Activated naive CD4-positive, alpha-beta T cell treated with anti-CD3 and anti-CD28 coated beads, Interleukin-2, amount 50 U/mL, for 72 hours (primary cell): ENCODE data around the gene FSD1. TPM values are rescaled to one million over a fixed set of nuclear protein-coding genes. Genes with fewer than 3 reads are reported as not detected.
A peak's percentile ranks its signal among the peaks of the same experiment; 100 is the strongest.

Experiments
- ATAC-seq, 2 donors: fragments of 150-1000 bp; cut with Tn5 transposase; 2 replicates each; pipeline ENCODE4 v1.10.0; 2021; ENCODE audit warnings: mild to moderate bottlenecking in 2 of 2, moderate library complexity in 2 of 2
- DNase-seq, 2 donors: peaks; one replicate each; pipeline ENCODE4 v3.0.0; 2021 to 2022; ENCODE audit warnings: low spot score in 2 of 2
- H3K27ac Mint-ChIP-seq, 2 donors: one replicate each; pipeline ENCODE4 v1.8.0; 2022; ENCODE audit warnings: mild to moderate bottlenecking in 2 of 2, mixed read lengths in 2 of 2
- H3K36me3 Mint-ChIP-seq, 2 donors: one replicate each; pipeline ENCODE4 v1.8.0; 2022; ENCODE audit warnings: mixed read lengths in 2 of 2
- H3K9me3 Mint-ChIP-seq, 2 donors: one replicate each; pipeline ENCODE4 v1.8.0; 2022; ENCODE audit warnings: mixed read lengths in 2 of 2
- total RNA-seq, 2 donors: library from RNA; stranded (reverse); gene quantifications; one replicate each; pipeline ENCODE4 v1.2.3, GENCODE V29; 2022

FSD1 gene
- total RNA-seq, 2 donors from 2014 or later, result 15.3 to 38.0 TPM

GRCh38 chr19:4362101-4362828, 57.9 kb downstream of the FSD1 start:
- Mint-ChIP-seq H3K9me3 (no peaks in the 10 kb centered on the region), H3K27ac (no peak overlapping the region), H3K36me3 (no peaks in the 10 kb centered on the region)
- DNase-seq (no peak), ATAC-seq (no peak)

GRCh38 chr19:4362831-4363545, 58.6 kb downstream of the FSD1 start:
- no peaks in the 10 kb centered on the region for H3K9me3 Mint-ChIP-seq
- ATAC-seq, result no peak
- no peaks in the 10 kb centered on the region for H3K36me3 Mint-ChIP-seq
- H3K27ac Mint-ChIP-seq, result peak overlapping the region in 1 of 2 donors; percentile 81
- DNase-seq, result no peak

GRCh38 chr19:4363571-4364304, 59.3 kb downstream of the FSD1 start:
- DNase-seq, result no peak
- Mint-ChIP-seq H3K9me3 (no peaks in the 10 kb centered on the region), H3K36me3 (no peaks in the 10 kb centered on the region), H3K27ac (peak overlapping the region; percentile 65 to 81)
- no peak for ATAC-seq

DNA sequence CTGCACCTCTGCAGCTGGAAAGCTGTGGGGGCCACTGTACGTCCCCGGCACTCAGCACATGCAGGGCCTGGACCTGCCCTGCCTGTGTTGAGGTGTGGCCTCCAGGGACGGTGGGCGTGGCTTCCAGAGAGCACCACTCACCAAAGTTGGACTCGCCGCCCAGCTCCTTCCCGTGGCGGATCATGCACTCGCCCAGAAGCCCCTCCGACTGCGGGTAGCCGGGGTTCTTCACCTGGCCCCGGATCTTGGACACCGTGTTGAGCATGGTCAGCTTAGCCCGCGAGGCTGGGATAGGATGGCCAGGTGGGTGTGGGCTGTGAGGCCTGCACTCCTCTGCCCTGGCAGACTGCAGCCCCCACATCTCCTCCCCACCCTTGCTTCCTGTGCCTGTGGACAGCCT, 60.9 kb downstream of the FSD1 start:
- no peaks in the 10 kb centered on the region for H3K36me3 Mint-ChIP-seq
- H3K9me3 Mint-ChIP-seq, result no peaks in the 10 kb centered on the region
- DNase-seq (no peak), ATAC-seq (no peak)
- peak overlapping the region in 1 of 2 donors; percentile 32 for H3K27ac Mint-ChIP-seq

- DNase-seq (no peak), ATAC-seq (no peak)
- H3K9me3 Mint-ChIP-seq, result no peaks in the 10 kb centered on the region
- no peaks in the 10 kb centered on the region for H3K36me3 Mint-ChIP-seq
- H3K27ac Mint-ChIP-seq, result peak overlapping the region; percentile 32 to 82
Measured at GRCh38 chr19:4365791-4366665, 61.6 kb downstream of the FSD1 start.

- H3K36me3 Mint-ChIP-seq, result no peaks in the 10 kb centered on the region
- peak overlapping the region; percentile 32 to 82 for H3K27ac Mint-ChIP-seq
- no peak for ATAC-seq
- no peak for DNase-seq
- no peaks in the 10 kb centered on the region for H3K9me3 Mint-ChIP-seq
Measured at GRCh38 chr19:4366666-4367335, 62.4 kb downstream of the FSD1 start.

- DNase-seq (no peak), ATAC-seq (no peak)
- H3K36me3 Mint-ChIP-seq, result no peaks in the 10 kb centered on the region
- peak overlapping the region in 1 of 2 donors; percentile 97 for H3K27ac Mint-ChIP-seq
- no peaks in the 10 kb centered on the region for H3K9me3 Mint-ChIP-seq
Measured at GRCh38 chr19:4367336-4367723, 62.9 kb downstream of the FSD1 start.

DNA sequence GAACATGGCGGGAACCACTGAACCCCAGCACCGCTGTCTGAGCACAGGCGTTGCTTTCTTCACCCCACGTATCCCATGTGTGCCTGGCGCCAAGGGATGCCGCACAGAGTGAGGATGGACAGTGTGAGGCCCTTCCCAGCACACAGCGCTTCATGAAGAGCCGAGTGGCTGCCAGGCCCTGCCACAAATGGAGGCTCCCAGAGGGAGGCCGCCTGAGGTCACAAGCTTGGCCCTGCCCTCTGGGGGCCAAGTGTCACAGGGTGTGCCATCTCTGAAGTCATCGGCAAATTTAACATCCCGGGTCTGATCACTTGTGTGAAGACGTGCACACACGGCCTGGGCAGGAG, 63.4 kb downstream of the FSD1 start:
- Mint-ChIP-seq H3K36me3 (no peaks in the 10 kb centered on the region), H3K9me3 (no peaks in the 10 kb centered on the region), H3K27ac (peak overlapping the region; percentile 55 to 97)
- no peak for ATAC-seq
- DNase-seq, result no peak

DNA sequence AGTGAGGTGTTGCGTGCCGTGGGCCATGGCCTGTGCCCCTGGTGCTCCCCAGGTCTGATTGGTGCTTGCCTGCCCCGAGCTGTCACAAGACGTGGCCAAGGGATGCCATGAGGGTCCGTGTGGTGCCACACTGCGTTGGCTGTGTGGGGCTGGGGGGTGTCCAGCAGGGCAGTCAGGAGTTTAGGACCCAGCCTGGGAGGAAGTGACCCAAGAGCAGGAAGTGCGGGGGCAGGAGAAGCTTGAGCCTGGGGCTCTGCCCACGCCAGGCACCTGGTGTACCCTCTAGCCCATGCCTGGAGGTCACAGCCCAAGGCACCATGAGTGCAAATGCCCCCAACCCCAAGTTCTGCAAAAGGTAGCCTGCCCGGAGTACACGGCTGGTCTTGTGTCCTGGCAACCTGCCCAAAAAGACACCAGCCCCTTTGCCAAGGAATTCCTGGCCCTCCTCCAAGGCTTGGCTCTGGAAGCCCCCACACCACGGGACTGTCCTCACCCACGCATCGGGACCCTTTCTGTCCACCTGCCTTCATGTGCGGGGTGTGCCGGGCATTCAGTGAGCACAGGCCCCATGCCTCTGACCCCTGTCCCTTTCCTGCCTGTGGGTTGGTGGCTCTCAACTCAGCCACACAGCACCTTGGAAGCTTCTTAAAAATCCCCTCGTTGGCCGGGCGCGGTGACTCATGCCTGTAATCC, 63.9 kb downstream of the FSD1 start:
- Mint-ChIP-seq H3K36me3 (no peaks in the 10 kb centered on the region), H3K9me3 (no peaks in the 10 kb centered on the region), H3K27ac (peak overlapping the region; percentile 47 to 97)
- DNase-seq, result no peak
- peak in 1 of 2 donors; percentile 4 for ATAC-seq

DNA sequence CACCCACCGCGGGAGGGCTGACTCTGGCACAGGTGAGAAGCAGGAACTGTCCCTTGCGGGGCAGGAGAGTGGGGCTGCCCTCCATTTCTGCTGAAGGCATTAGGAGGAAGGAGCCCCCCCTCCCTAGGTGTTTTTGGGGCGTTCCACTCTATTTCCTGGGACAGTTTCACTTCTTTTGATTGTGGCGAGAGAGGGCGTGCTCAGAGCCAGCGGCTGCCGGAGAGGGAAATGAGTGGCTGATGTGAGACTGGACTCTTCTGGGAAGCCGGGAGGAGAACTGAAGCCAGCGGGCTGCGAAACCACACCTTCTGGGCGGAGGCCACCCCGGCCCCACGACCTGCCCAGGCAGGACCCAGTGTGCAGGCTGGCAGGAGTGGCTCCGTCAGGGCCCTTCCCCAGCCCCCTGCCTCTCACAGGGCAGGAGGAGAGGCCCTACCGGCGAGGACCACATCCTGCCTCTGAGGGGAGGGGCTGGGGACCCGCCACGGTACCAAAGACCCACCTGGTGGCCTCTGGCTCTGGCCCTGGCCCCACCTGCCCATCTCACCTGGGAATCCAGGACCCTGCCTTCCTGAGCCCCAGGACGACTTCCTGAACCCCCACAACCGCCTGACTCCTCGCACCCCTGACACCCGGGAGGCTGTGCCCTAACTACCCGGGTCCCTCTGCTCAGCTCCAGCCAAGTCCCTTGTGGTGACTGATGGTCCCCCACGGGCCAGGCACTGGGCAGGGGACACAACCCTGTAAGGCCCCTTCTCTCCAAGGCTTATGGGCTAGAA, 64.9 kb downstream of the FSD1 start:
- Mint-ChIP-seq H3K36me3 (no peaks in the 10 kb centered on the region), H3K27ac (peak overlapping the region; percentile 84 to 97), H3K9me3 (no peaks in the 10 kb centered on the region)
- ATAC-seq (peak; percentile 77 to 84), DNase-seq (peak; percentile 74 to 94)

DNA sequence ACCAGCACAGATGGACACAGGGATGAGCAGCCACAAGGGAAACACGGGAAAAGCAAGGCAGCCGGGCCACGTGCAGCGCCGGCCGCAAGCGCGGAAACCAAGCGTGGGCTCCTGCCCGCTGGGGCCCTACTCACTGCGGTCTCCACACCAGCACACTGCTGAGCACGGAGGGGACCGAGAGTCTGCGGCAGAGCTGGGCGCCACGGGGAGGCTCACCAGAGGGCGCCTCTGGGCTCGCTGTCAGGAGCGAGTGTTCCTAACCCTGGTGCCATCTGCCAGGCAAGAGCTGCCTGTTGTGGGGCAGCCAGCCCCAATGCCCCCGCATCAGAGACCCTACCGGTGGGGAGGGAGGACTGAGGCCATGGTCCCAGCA, 65.5 kb downstream of the FSD1 start:
- no peaks in the 10 kb centered on the region for H3K36me3 Mint-ChIP-seq
- ATAC-seq (peak; percentile 79), DNase-seq (peak; percentile 71 to 89)
- H3K9me3 Mint-ChIP-seq, result no peaks in the 10 kb centered on the region
- peak overlapping the region; percentile 84 to 97 for H3K27ac Mint-ChIP-seq

DNA sequence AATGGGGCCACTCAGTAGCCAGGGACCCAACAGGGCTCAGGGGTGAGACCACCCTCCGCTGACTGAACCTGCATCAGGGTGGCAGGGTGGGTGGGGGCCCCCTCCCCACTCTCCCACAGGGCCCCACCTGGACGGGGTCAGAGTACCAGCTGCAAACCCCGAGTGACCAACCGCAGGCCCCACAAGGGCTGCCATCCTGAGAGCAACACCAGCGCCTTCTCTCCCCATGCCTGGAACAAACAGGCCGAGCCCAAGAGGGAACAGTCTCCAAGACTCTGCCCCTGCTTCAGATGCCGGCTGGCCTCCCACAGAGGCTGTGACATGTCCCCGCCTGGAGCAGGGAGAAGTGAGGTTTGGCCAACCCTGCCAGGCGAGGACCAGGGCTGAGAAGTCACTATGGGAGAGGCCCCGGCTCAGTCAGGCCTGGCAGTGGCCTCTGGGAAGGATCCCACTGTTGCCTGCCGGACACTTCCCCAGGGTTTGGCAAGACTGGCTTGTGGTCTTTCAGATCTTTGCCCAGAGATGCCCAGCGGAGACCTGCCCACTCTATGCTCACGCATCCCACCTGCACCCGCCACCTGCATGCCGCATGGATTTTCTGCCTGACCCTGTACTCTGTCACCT, 66.1 kb downstream of the FSD1 start:
- Mint-ChIP-seq H3K27ac (peak overlapping the region; percentile 65 to 97), H3K9me3 (no peaks in the 10 kb centered on the region), H3K36me3 (no peaks in the 10 kb centered on the region)
- no peak for ATAC-seq
- DNase-seq, result no peak

DNA sequence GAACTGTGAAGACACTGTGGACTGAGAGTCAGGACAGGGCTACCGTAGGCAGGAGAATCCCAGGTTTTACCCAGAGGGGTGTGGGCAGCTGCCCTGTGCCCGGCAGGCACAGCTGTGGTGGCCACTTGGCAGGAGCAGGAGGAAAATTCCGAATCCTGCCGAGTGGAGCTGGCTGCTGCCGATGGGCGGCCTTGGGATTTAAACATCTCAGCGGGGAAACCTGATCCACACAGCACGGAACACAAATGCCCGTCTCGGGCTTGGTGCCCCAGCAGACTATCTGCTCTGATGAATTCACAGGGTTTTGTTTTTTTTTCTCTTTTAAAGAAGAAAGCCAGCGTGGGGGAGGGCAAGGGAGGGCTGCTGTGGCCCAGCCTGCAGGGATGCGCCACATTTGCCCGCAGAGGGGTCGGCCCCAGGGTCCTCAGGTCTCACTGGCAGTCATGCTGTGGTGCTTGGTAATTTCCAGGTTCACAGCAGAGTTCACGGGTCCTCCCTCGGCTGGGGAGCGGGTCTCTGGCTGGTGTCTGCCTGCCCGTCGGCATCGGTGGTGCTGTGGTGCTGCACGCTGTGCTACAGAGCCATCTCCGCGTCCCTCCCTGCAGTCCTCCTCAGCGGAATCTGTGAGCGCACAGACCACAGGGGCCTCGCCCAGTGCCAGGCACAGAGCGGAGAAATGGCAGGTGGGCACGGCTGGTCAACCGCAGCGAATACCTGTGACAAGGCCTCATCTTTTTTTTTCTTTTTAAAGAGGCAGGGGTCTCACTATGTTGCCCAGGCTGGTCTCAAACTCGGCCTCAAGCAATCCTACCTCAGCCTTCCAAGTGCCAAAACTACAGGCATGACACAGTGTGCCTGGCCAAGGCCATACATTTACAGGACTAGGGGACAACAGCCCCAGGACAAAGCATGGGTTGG, 67.1 kb downstream of the FSD1 start:
- DNase-seq (no peak), ATAC-seq (no peak)
- Mint-ChIP-seq H3K27ac (peak overlapping the region; percentile 22 to 97), H3K36me3 (no peaks in the 10 kb centered on the region), H3K9me3 (no peaks in the 10 kb centered on the region)
